ENCODE measurements around the gene IL36RN. TPM values are rescaled to one million over a fixed set of nuclear protein-coding genes. Genes with fewer than 3 reads are reported as not detected.

Gene IL36RN
- total RNA-seq, 1 donor from 2014 or later: not detected

DNA sequence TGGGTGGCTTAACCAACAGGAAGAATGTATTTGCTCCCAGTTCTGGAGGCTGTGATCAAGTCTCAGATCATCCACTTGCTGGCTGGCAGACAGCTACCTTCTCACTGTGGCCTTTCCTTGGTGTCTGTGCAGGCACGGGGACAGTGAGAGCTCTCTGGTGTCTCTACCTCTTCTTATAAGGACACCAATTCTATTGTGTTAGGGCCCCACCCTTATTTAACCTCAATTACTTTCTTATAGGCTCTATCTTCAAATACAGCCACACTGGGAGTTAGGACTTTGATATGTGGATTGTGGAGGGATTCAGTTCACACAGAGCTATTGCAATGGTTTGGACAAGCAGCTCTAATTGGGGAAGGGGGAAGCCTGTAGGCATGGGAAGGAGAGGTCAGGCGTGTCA is 43.1 kb downstream of the IL36RN start:
- no peak for DNase-seq (ENCODE audit: low spot score)

DNA sequence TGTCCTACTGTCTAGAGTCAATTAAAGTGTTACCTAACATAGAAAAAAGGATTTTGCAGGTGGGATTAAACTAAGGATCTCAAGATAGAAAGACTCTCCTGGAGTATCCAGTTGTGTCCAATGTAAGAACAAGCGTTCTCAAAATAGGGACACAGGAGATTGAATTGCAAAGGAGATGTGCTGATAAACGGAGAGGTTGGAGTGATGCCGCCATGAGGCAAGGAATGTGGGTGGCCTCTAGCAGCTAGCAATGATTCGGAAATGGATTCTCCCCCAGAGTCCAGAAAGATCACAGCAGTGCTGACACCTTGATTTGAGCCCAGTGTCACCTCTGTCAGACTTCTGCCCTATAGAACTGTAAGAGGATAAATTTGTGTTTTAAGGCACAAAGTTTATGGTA is 44.3 kb downstream of the IL36RN start:
- no peak for DNase-seq (ENCODE audit: low spot score)

DNA sequence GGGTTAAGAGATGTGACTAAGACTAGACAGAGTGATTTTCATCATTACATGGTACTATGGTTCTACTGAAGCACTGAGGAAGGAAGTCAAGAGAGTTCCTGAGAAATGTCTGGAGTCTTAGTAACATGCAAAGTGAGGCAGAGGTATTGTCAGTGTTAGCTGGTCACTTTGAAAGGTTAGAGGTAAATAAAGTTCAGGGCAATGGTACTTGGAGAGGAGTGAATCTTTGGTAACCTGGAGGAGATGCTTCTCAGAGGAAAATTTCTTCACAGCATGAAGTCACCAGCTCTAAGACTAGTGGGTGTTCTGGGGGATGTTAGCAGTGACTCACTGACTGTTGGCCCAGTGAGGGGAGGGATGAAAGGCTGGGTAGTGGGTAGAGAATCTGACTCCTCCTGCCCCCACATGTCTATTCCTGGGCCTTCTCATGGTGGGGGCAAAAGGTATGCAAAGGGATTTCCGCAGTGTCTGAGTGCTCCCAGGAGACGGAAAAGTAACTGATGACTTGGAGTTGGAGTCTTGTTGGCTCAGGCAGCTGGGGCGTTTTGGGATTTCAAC is 45.1 kb downstream of the IL36RN start:
- no peak for DNase-seq (ENCODE audit: low spot score)

DNA sequence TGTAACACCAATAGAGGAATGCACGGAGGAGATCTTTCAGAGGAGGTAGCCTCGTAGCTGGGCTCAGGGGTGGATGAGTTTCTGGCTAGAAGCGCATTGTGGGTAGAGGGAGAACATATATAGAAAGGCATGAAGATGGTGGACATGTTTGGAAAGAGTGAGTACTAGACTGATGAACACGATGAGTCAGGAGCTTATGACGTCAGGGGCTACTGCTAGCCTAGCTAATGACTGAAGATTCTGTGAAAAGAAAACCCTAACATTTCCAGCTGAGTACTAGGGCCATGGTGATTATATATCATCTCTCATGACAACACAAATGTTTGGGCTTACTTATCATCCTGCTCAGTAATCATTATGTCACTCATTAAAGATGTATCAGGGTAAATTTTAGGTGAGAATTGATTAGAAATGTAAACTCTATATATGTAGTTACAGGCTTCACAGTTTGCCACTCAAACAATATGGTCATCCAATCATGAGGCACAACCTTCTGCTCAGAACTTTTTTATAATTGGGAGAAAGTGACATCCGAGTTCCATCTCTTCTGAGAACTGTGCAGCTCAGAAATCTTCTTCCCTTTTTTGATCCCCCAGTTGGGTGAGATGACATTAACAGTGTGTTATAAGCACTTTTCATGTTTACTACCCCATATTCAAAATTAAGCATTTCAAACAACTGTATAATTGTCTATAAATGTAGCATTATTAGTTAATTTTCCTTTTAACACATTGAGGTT is 46.2 kb downstream of the IL36RN start:
- no peak for DNase-seq (ENCODE audit: low spot score)

DNA sequence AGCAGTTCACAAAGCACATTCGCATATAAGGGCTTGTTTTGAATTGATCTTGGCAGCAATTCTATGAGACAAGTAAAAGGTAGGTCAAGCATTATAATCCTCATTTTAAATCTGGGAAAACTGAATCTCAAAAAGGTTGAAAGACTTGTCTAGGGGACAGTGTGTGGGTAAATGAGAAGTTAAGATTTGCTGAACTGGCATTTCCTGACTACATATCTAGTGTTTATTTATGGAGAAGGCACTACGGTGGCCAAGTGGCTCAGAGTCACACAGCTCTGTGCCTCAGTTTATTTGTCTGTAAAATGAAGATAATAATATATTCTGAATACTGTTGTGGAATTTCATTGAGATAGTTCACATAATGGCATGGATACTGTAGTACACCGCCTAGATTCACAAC is 52.1 kb downstream of the IL36RN start:
- no peak for DNase-seq (ENCODE audit: low spot score)

DNA sequence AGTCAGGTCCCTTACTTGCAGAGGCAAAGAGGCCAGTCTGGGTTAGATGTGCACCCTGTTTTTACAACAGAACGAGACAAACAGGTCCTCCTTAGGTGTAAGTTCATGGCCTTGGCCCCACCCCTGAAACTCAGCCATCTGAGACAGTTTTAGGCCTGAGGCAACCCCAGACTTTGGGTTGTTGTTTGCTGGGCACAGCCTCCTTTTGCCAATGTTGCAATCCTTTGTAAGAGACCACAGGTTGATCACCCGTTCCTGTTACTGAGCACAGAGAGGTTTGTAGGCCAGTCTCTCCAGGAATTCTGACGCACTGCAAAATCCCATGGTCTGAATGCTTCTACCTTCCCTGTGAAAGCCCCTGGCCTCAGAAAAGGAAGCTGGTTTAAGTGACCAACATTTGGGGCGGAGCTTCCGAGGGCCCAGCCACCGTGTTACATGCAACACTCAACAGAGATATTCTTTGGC is 52.9 kb downstream of the IL36RN start:
- DNase-seq (ENCODE audit: low spot score): no peak

DNA sequence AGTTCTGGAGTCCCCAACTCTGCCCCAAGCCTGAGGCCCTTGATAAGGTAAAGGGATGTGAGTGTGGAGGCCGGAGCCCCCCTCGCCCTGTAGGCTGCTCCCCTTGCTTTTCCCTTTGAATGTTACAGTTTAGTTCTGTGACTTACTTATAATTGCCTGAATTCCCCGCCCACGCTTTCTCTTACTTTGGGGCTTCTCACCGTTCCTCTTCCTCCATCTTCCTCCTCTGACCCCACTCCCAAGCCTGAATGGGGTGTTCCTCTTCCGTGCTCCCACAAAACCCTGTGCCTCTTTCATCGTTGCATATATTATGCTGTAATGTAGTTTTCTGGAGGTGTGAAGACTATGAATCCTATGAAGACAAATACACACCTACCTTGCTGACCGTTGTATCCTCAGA is 53.4 kb downstream of the IL36RN start:
- no peak for DNase-seq (ENCODE audit: low spot score)

DNA sequence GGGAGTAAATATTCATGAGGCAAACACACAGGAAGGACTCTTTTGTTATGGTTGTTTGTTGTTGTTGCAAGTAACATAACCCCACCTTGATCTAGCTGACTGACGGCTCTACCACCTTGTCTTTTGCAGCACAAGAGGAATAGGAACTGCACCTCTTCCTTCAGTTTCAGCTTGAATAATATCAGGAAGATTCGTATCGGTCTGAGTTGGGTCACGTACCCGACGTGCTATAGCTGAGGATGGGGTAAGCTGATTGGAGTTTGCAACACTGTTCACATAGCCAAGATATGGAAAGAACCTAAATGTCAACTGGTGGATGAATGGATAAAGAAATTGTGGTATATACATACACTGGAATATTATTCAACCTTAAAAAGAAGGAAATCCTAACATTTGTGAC is 53.9 kb downstream of the IL36RN start:
- no peak for DNase-seq (ENCODE audit: low spot score)

DNA sequence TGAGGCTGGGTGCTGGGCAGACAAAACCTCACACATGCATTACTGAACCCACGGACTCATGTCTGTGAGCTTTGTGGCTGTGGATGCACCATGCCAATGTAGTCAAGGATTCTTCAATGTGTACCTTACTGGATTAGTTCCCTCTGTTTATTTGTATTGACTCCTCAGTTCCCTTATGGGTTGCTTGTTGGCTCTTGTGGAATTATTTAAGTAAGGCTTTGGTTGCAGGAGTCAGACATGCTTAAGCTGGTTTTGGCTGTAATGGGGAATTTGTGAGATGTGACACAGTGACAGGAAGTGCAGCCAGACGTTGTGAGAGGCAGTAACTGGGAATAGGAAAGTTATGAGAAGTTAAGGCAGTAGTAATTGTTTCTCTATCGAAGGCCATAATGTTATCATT is 54.8 kb downstream of the IL36RN start:
- DNase-seq (ENCODE audit: low spot score): no peak

Other genes starting within 250 kb of the IL36RN start
- gene IL1B, start 222.4 kb upstream of the IL36RN start, total RNA-seq: 33.2 TPM
- 0.29 TPM for gene IL37, start 148.0 kb upstream of the IL36RN start, total RNA-seq
- gene IL36G, start 81.2 kb upstream of the IL36RN start, total RNA-seq: not detected
- not detected for gene IL36A, start 53.7 kb upstream of the IL36RN start, total RNA-seq
- gene IL36B, start 6.3 kb upstream of the IL36RN start, total RNA-seq: not detected
- not detected for gene IL1F10, start 8.8 kb downstream of the IL36RN start, total RNA-seq
- 32.4 TPM for gene IL1RN, start 68.4 kb downstream of the IL36RN start, total RNA-seq
- 70.3 TPM for gene PSD4, start 114.8 kb downstream of the IL36RN start, total RNA-seq
- gene PAX8, start 219.7 kb downstream of the IL36RN start, total RNA-seq: 3.5 TPM

Measured in mucosa of gallbladder (tissue), 1 donor.